GM12878 (cell line): Measurements from ENCODE around the gene PRPF18. TPM values are rescaled to one million over a fixed set of nuclear protein-coding genes. Genes with fewer than 3 reads are reported as not detected.
"Not testable (repeated sequence)": the region's sequence is repeated elsewhere in the genome, so short reads cannot be mapped to it uniquely, and the experiment has no call there.

Experiments used
- ATAC-seq: fragments of 200-7000 bp; cut with Tn5 transposase; 3 replicates; pipeline ENCODE4 v1.9.1; 2020; ENCODE audit warnings: mild to moderate bottlenecking, moderate library complexity
- BruUV-seq: library from RNA; stranded (reverse); fragments of 400-500 nt; replicated peaks from 2 replicates; lab custom pipeline; 2021; lab: Mats Ljungman, UMichigan
- CTCF ChIA-PET: fragments of 300-600 bp; sonication (Branson Sonifier 250); formaldehyde crosslinking; extraction: SDS; loops from one replicate; lab custom pipeline; 2021; ENCODE audit warnings: inconsistent platforms; lab: Yijun Ruan, JAX
- POLR2A ChIA-PET: fragments of 350-600 bp; formaldehyde crosslinking; extraction: SDS; loops from one replicate; lab custom pipeline; 2021; ENCODE audit warnings: inconsistent platforms; lab: Charles Lee
- RAD21 ChIA-PET: fragments of 300-600 bp; sonication (Branson Sonifier 250); formaldehyde crosslinking; loops from one replicate; lab custom pipeline; 2023; ENCODE audit warnings: antibody characterized with exemption; ENCODE audit not compliant: unreplicated experiment; lab: Charles Lee
- SMC1A ChIA-PET: fragments of 300-600 bp; sonication (Branson Sonifier 250); formaldehyde crosslinking; loops from one replicate; lab custom pipeline; 2023; ENCODE audit not compliant: unreplicated experiment, uncharacterized antibody; lab: Charles Lee
- DNase-seq: peaks from one replicate; pipeline ENCODE4 v3.0.0-alpha.2; 2011; ENCODE audit warnings: low read depth, low spot score
- FAIRE-seq: peaks from 3 replicates; lab custom pipeline; 2011; peaks lifted over from hg19 to GRCh38; lab: Jason Lieb, UNC
- H2AFZ ChIP-seq: 2 replicates; pipeline ENCODE4 v1.6.0; 2011; ENCODE audit warnings: low read depth, low read length, control low read depth; ENCODE audit not compliant: control insufficient read depth
- H3K27ac ChIP-seq: 2 replicates; pipeline ENCODE4 v1.5.1; 2011; ENCODE audit warnings: control low read depth; ENCODE audit not compliant: control insufficient read depth, insufficient read depth
- H3K27me3 ChIP-seq, 2 experiments: replicated peaks in 1 of 2; 2 replicates each; pipeline versions ENCODE4 v1.6.0 to v1.6.1; 2011; ENCODE audit warnings: low read length in 1 of 2; ENCODE audit not compliant: control insufficient read depth in 2 of 2, insufficient read depth in 2 of 2
- H3K36me3 ChIP-seq, 2 experiments: 2 replicates each; pipeline ENCODE4 v1.5.1; 2011; ENCODE audit warnings: low read length in 1 of 2; ENCODE audit not compliant: control insufficient read depth in 2 of 2, insufficient read depth in 2 of 2
- H3K4me1 ChIP-seq: 2 replicates; pipeline ENCODE4 v1.6.1; 2011; ENCODE audit warnings: mild to moderate bottlenecking, low read length, moderate library complexity, mixed read lengths; ENCODE audit not compliant: control insufficient read depth, insufficient read depth
- H3K4me2 ChIP-seq: 2 replicates; pipeline ENCODE4 v1.6.0; 2011; ENCODE audit warnings: control low read depth; ENCODE audit not compliant: control insufficient read depth, insufficient read depth
- H3K4me3 ChIP-seq: fragments of 200-600 bp; sonication (generic); 2 replicates; pipeline ENCODE4 v1.5.1; 2016
- H3K79me2 ChIP-seq: 2 replicates; pipeline ENCODE4 v1.6.0; 2011; ENCODE audit warnings: low read length; ENCODE audit not compliant: control insufficient read depth, insufficient read depth
- H3K9ac ChIP-seq: 2 replicates; pipeline ENCODE4 v1.8.0; 2011; ENCODE audit warnings: low read length, control low read depth, mixed read lengths; ENCODE audit not compliant: control insufficient read depth, insufficient read depth
- H3K9me3 ChIP-seq: replicated peaks from 3 replicates; pipeline ENCODE4 v1.5.1; 2011; ENCODE audit warnings: mild to moderate bottlenecking, low read length; ENCODE audit not compliant: control insufficient read depth, insufficient read depth
- H4K20me1 ChIP-seq: 2 replicates; pipeline ENCODE4 v1.6.0; 2011; ENCODE audit not compliant: control insufficient read depth, insufficient read depth
- IKZF1 ChIP-seq: fragments of 450-650 bp; conservative IDR thresholded peaks from 2 replicates; pipeline ENCODE4 v1.6.1; 2017; ENCODE audit warnings: antibody characterized with exemption, mild to moderate bottlenecking
- NR2C1 ChIP-seq: fragments of 450-650 bp; IDR thresholded peaks from 2 replicates; pipeline ENCODE4 v1.6.1; 2017; ENCODE audit warnings: antibody characterized with exemption, mild to moderate bottlenecking, moderate library complexity
- PKNOX1 ChIP-seq: fragments of 450-650 bp; IDR thresholded peaks from 2 replicates; pipeline ENCODE4 v1.6.1; 2016; ENCODE audit warnings: mild to moderate bottlenecking
- SPI1 ChIP-seq: IDR thresholded peaks from 2 replicates; pipeline ENCODE4 v1.6.1; 2011; ENCODE audit warnings: low read depth, mild to moderate bottlenecking, low read length, moderate library complexity, borderline replicate concordance; ENCODE audit not compliant: insufficient read depth
- SRF ChIP-seq, 2 experiments: IDR thresholded peaks; 2 replicates each; pipeline ENCODE4 v1.6.1; 2011; ENCODE audit warnings: low read depth in 2 of 2, low read length in 2 of 2, mild to moderate bottlenecking in 1 of 2, moderate library complexity in 1 of 2
- ZBTB33 ChIP-seq: fragments of 450-650 bp; IDR thresholded peaks from 2 replicates; pipeline ENCODE4 v1.6.1; 2017; ENCODE audit warnings: mild to moderate bottlenecking
- WGBS: methylation state at CpG from one replicate; pipeline ENCODE4 v1.1.6; 2016; ENCODE audit warnings: low lambda C conversion rate; ENCODE audit not compliant: insufficient replicate concordance, insufficient coverage; ENCODE audit errors: missing lambda C conversion rate; 5-methylcytosine and 5-hydroxymethylcytosine counted together
- in situ Hi-C: fragments of 300-500 bp; cut with MboI; formaldehyde crosslinking; loops from 9 replicates; pipeline ENCODE4 v1.14.3; 2018; ENCODE audit warnings: mixed read lengths
- intact Hi-C: fragments of 100-400 bp; cut with micrococcal nuclease; formaldehyde crosslinking; loops from one replicate; pipeline ENCODE4 v1.14.2; 2022; ENCODE audit not compliant: unreplicated experiment
- polyA plus RNA-seq, 11 experiments: library from polyadenylated mRNA; depleted of rRNA in 4 of 11; unstranded in 6 of 11; stranded (reverse) in 5 of 11; fragments of >200 nt; fragmentation: Nextera tagmentation in 4 of 11; fragmentation: Illumina TruSeq in 1 of 11; extraction: Ambion mirVana in 4 of 11; extraction: Trizol in 1 of 11; gene quantifications; 1 replicate in 1 of 11; 2 replicates in 10 of 11; pipeline versions ENCODE4 v1.2.1 to v1.2.3, GENCODE V29; 2011 to 2016; ENCODE audit warnings: inconsistent platforms in 2 of 11, missing spikeins in 2 of 11, low read depth in 1 of 11
- total RNA-seq, 4 experiments: library from RNA; depleted of rRNA in 3 of 4; stranded (reverse); fragments of >200 nt in 3 of 4; fragmentation: Illumina TruSeq in 1 of 4; extraction: Trizol in 1 of 4; gene quantifications; 2 replicates each; pipeline versions ENCODE4 v1.2.1 to v1.2.3, GENCODE V29; 2013 to 2021
- TF ChIP-seq, protein P1 (sequence below): fragments of 450-650 bp; IDR thresholded peaks from 2 replicates; pipeline ENCODE4 v1.6.1; 2017; ENCODE audit warnings: antibody characterized with exemption, mild to moderate bottlenecking, moderate library complexity

Gene PRPF18
- total and polyA plus RNA-seq, 10 of the 15 experiments (the other 5 are each of a cell fraction or from before 2014, with no cell fraction given), result 15.6 to 35.8 (median 28.8) TPM

DNA sequence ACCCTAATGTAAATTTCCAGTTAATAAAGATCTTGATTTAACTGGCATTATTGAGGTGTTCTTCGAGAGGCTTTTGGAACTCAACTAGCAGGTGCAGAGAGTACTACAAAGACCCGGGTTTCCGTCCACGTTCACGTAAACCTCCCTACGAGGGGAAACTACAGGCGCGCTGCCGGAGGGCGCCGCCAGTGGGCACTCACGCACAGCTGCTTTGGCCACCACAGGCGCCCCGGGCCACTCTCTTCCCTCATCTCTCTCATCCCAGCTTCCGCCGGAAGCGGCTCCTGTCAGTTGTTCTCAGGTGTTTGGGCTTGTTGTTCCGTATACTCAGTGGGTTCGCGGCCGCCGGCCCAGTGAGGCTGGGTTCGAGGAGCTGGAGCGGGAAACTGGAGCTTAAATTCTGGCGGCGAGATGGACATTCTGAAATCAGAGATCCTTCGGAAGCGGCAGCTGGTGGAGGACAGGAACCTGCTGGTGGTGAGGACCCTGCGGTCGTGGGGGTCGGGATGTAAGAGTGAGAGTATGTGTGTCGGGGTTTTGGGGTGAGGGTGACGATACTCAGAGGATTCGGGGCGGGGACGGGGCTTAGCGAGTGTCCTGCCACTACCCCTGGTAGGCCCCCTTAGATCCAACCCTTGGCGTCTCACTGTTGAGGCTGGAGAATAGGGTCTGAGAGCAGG is at the start of gene PRPF18 (continued):
- TF ChIP-seq ZBTB33, result no peak
- TF ChIP-seq SRF (IDR thresholded peaks at IDR 0.05; ENCODE audit: low read depth in 2 of 2, low read length in 2 of 2), result peak in 1 of 2 experiments; percentile 72; a peak in 2 of 4 replicates
- TF ChIP-seq NR2C1, result peak; percentile 73
- TF ChIP-seq IKZF1, result peak; percentile 80
- peak; percentile 50; the same call in 1 of the 2 replicates for TF ChIP-seq PKNOX1
- TF ChIP-seq, protein P1, sequence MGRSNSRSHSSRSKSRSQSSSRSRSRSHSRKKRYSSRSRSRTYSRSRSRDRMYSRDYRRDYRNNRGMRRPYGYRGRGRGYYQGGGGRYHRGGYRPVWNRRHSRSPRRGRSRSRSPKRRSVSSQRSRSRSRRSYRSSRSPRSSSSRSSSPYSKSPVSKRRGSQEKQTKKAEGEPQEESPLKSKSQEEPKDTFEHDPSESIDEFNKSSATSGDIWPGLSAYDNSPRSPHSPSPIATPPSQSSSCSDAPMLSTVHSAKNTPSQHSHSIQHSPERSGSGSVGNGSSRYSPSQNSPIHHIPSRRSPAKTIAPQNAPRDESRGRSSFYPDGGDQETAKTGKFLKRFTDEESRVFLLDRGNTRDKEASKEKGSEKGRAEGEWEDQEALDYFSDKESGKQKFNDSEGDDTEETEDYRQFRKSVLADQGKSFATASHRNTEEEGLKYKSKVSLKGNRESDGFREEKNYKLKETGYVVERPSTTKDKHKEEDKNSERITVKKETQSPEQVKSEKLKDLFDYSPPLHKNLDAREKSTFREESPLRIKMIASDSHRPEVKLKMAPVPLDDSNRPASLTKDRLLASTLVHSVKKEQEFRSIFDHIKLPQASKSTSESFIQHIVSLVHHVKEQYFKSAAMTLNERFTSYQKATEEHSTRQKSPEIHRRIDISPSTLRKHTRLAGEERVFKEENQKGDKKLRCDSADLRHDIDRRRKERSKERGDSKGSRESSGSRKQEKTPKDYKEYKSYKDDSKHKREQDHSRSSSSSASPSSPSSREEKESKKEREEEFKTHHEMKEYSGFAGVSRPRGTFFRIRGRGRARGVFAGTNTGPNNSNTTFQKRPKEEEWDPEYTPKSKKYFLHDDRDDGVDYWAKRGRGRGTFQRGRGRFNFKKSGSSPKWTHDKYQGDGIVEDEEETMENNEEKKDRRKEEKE, result no peak
- TF ChIP-seq SPI1, result no peak

- POLR2A ChIA-PET, H3K79me2 ChIP-seq, H2AFZ ChIP-seq, DNase-seq, H3K27ac ChIP-seq, H3K4me2 ChIP-seq, intact Hi-C loops, in situ Hi-C loops, H3K27me3 ChIP-seq, H3K4me1 ChIP-seq, FAIRE-seq, H3K36me3 ChIP-seq, H3K9ac ChIP-seq, BruUV-seq, H3K4me3 ChIP-seq, H3K9me3 ChIP-seq, H4K20me1 ChIP-seq, ATAC-seq: not testable (repeated sequence)
- ChIA-PET CTCF (interaction anchor here (0.6 to 2.5 kb wide), 9 partner anchors 10 to 377 kb away, joined by 3 to 24 read pairs (median 3); no protein-coding TSS in a partner anchor), RAD21 (interaction anchor here (2.6 kb wide), 1 partner anchor 165 kb away, joined by 12 read pairs; no protein-coding TSS in a partner anchor), SMC1A (interaction anchor here (0.7 to 2.1 kb wide), 3 partner anchors 11 to 43 kb away, joined by 3 to 6 read pairs (median 5); no protein-coding TSS in a partner anchor)
- WGBS, result 23% methylated on average over 9 of the region's 9 CpGs
These were observed 48.8 kb upstream of the PRPF18 start for GRCh38 chr10:13537985-13538384.
